ENCODE measurements around the gene HRC. TPM values are rescaled to one million over a fixed set of nuclear protein-coding genes. Genes with fewer than 3 reads are reported as not detected.

The HRC gene
- total and polyA plus RNA-seq, 2 of the 8 experiments (the other 6 are each of a cell fraction or from before 2014, with no cell fraction given), result 2.3 to 2.6 TPM

- TF ChIP-seq EZH2 (IDR thresholded peaks at IDR 0.05; ENCODE audit: low read depth, low read length, severe bottlenecking) (no peak), POU5F1 (IDR thresholded peaks at IDR 0.05; ENCODE audit: low read depth, low read length) (no peak), BRCA1 (IDR thresholded peaks at IDR 0.05; ENCODE audit: low read depth, low read length) (no peak), SIRT6 (IDR thresholded peaks at IDR 0.05; ENCODE audit: low read length) (no peak), SIN3A (conservative IDR thresholded peaks at IDR 0.05 in 1 of 2, IDR thresholded peaks at IDR 0.05 in 1 of 2; ENCODE audit: low read depth in 1 of 2, low read length in 2 of 2) (no peak), GABPA (IDR thresholded peaks at IDR 0.05; ENCODE audit: borderline replicate concordance, insufficient read depth, low read length) (no peak), SP2 (IDR thresholded peaks at IDR 0.05; ENCODE audit: low read length) (no peak)
Observed at GRCh38 chr19:49155005-49155819, at the start of gene HRC (continued).

Measured in H1 (cell line).